ENCODE data around the gene LARGE2. TPM values are rescaled to one million over a fixed set of nuclear protein-coding genes. Genes with fewer than 3 reads are reported as not detected.

Gene LARGE2
- total and polyA plus RNA-seq, 9 of the 15 experiments (the other 6 are each of a cell fraction or from before 2014, with no cell fraction given), result 0.56 to 14.1 (median 6.6) TPM

DNA sequence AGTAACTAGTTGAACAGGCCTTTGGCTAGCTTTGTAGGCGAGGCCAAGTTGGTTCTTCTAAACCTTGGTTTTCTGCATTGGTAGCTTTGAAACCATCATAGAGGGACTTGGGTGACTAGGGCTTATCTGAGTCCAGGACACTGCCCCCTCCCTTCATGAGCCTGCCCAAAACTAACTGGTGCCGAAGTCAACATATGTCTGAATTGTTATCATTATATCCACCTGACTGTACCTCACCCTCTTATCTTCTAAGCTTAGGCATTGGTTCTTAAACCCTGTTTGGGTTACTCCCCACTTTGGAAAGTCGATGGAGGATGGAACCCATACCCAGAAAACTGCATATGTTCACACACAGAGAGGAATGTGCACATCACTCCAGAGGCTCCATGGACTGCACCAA is 44.6 kb upstream of the LARGE2 start (continued):
- no peak for TF ChIP-seq ETS2 (tag; IDR thresholded peaks at IDR 0.05; ENCODE audit: borderline replicate concordance, poor library complexity, severe bottlenecking)
- peak; percentile 23; the same call in 1 of the 2 replicates for TF ChIP-seq ARID1B (IDR thresholded peaks at IDR 0.05)
- no peak for TF ChIP-seq OTX1 (CRISPR knock-in tag; IDR thresholded peaks at IDR 0.05)
- TF ChIP-seq RUNX1 (IDR thresholded peaks at IDR 0.05; ENCODE audit: low read depth), result no peak
- no peak for TF ChIP-seq SMARCE1 (IDR thresholded peaks at IDR 0.05)
- TF ChIP-seq SNRNP70 (optimal IDR thresholded peaks at IDR 0.05; ENCODE audit: low read depth, low read length), result no peak
- no peak for TF ChIP-seq RBM15 (IDR thresholded peaks at IDR 0.05; ENCODE audit: insufficient read depth, low read length)
- TF ChIP-seq ZNF146 (CRISPR knock-in tag; IDR thresholded peaks at IDR 0.05; ENCODE audit: unreplicated experiment), result no peak
- TF ChIP-seq FOXJ2 (tag; IDR thresholded peaks at IDR 0.05), result no peak
- no peak for TF ChIP-seq ZBTB17 (CRISPR knock-in tag; IDR thresholded peaks at IDR 0.05)
- TF ChIP-seq, protein P1, sequence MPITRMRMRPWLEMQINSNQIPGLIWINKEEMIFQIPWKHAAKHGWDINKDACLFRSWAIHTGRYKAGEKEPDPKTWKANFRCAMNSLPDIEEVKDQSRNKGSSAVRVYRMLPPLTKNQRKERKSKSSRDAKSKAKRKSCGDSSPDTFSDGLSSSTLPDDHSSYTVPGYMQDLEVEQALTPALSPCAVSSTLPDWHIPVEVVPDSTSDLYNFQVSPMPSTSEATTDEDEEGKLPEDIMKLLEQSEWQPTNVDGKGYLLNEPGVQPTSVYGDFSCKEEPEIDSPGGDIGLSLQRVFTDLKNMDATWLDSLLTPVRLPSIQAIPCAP (CRISPR knock-in tag; IDR thresholded peaks at IDR 0.05; ENCODE audit: borderline replicate concordance), result no peak
- TF ChIP-seq TEAD4 (IDR thresholded peaks at IDR 0.05; ENCODE audit: low read length), result peak; percentile 27; the same call in 1 of the 2 replicates
- no peak for TF ChIP-seq TEAD4 (CRISPR knock-in tag; IDR thresholded peaks at IDR 0.05; ENCODE audit: borderline replicate concordance)
- peak; percentile 38 for TF ChIP-seq CBFA2T2 (conservative IDR thresholded peaks at IDR 0.05)
- TF ChIP-seq DPF2 (IDR thresholded peaks at IDR 0.05), result no peak
- TF ChIP-seq ZC3H8 (IDR thresholded peaks at IDR 0.05), result no peak
- TF ChIP-seq ZNF316 (IDR thresholded peaks at IDR 0.05), result no peak
- no peak for TF ChIP-seq KDM4B (IDR thresholded peaks at IDR 0.05; ENCODE audit: borderline replicate concordance in 2 of 2, low read depth in 1 of 2)
- TF ChIP-seq KAT7 (CRISPR knock-in tag; IDR thresholded peaks at IDR 0.05; ENCODE audit: borderline replicate concordance), result no peak
- no peak for TF ChIP-seq BRF1 (IDR thresholded peaks at IDR 0.05; ENCODE audit: borderline replicate concordance, extremely low read depth, insufficient read length)
- TF ChIP-seq, protein P2, sequence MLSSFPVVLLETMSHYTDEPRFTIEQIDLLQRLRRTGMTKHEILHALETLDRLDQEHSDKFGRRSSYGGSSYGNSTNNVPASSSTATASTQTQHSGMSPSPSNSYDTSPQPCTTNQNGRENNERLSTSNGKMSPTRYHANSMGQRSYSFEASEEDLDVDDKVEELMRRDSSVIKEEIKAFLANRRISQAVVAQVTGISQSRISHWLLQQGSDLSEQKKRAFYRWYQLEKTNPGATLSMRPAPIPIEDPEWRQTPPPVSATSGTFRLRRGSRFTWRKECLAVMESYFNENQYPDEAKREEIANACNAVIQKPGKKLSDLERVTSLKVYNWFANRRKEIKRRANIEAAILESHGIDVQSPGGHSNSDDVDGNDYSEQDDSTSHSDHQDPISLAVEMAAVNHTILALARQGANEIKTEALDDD (IDR thresholded peaks at IDR 0.05), result peak; percentile 88
- TF ChIP-seq KLF16 (IDR thresholded peaks at IDR 0.05), result no peak
- TF ChIP-seq MAFK (IDR thresholded peaks at IDR 0.05; ENCODE audit: low read length), result no peak
- TF ChIP-seq, protein P3, sequence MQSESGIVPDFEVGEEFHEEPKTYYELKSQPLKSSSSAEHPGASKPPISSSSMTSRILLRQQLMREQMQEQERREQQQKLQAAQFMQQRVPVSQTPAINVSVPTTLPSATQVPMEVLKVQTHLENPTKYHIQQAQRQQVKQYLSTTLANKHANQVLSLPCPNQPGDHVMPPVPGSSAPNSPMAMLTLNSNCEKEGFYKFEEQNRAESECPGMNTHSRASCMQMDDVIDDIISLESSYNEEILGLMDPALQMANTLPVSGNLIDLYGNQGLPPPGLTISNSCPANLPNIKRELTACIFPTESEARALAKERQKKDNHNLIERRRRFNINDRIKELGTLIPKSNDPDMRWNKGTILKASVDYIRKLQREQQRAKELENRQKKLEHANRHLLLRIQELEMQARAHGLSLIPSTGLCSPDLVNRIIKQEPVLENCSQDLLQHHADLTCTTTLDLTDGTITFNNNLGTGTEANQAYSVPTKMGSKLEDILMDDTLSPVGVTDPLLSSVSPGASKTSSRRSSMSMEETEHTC (IDR thresholded peaks at IDR 0.05), result no peak
- TF ChIP-seq EP300 (IDR thresholded peaks at IDR 0.05; ENCODE audit: low read length), result no peak
- no peak for TF ChIP-seq THRAP3 (IDR thresholded peaks at IDR 0.05; ENCODE audit: borderline replicate concordance)
- peak; percentile 11; the same call in 1 of the 2 replicates for TF ChIP-seq TAL1 (IDR thresholded peaks at IDR 0.05)
- TF ChIP-seq CEBPG (CRISPR knock-in tag; IDR thresholded peaks at IDR 0.05), result no peak
- no peak for TF ChIP-seq CEBPG (tag; conservative IDR thresholded peaks at IDR 0.05 in 1 of 2, IDR thresholded peaks at IDR 0.05 in 1 of 2)
- TF ChIP-seq, protein P4, sequence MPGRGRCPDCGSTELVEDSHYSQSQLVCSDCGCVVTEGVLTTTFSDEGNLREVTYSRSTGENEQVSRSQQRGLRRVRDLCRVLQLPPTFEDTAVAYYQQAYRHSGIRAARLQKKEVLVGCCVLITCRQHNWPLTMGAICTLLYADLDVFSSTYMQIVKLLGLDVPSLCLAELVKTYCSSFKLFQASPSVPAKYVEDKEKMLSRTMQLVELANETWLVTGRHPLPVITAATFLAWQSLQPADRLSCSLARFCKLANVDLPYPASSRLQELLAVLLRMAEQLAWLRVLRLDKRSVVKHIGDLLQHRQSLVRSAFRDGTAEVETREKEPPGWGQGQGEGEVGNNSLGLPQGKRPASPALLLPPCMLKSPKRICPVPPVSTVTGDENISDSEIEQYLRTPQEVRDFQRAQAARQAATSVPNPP (IDR thresholded peaks at IDR 0.05; ENCODE audit: borderline replicate concordance, insufficient read depth, insufficient read length), result no peak

All from K562 (cell line).